DND-41 (cell line): ENCODE measurements around the gene HOXA13.
A peak's percentile ranks its signal among the peaks of the same experiment; 100 is the strongest.

Experiments
- ATAC-seq: fragments of 200-7000 bp; cut with Tn5 transposase; 3 replicates; pipeline ENCODE4 v1.9.1; 2021; ENCODE audit warnings: low read depth; ENCODE audit not compliant: insufficient read depth
- DNase-seq: peaks from one replicate; pipeline ENCODE4 v3.0.0-alpha.2; 2020
- H2AFZ ChIP-seq: 2 replicates; pipeline ENCODE4 v1.6.0; 2012; ENCODE audit warnings: low read depth, low read length
- H3K27ac ChIP-seq: 2 replicates; pipeline ENCODE4 v1.5.1; 2012; ENCODE audit warnings: low read length, inconsistent platforms
- H3K27me3 ChIP-seq: fragments of 200-600 bp; sonication (generic); 2 replicates; pipeline ENCODE4 v1.6.0; 2012; ENCODE audit warnings: low read length, mild to moderate bottlenecking, inconsistent platforms; ENCODE audit not compliant: insufficient read depth, poor library complexity
- H3K36me3 ChIP-seq: 2 replicates; pipeline ENCODE4 v1.5.1; 2012; ENCODE audit warnings: low read length, inconsistent platforms; ENCODE audit not compliant: insufficient read depth
- H3K4me1 ChIP-seq: 2 replicates; pipeline ENCODE4 v1.5.1; 2012; ENCODE audit warnings: mild to moderate bottlenecking, low read length; ENCODE audit not compliant: insufficient read depth
- H3K4me2 ChIP-seq: 2 replicates; pipeline ENCODE4 v1.6.0; 2012; ENCODE audit warnings: mild to moderate bottlenecking, moderate library complexity, low read length, inconsistent platforms; ENCODE audit not compliant: insufficient read depth
- H3K4me3 ChIP-seq, 2 experiments: fragments of 200-600 bp in 1 of 2; shearing (Covaris generic) in 1 of 2; 2 replicates each; pipeline ENCODE4 v1.5.1; 2012 to 2016; ENCODE audit warnings: inconsistent platforms in 2 of 2, low read length in 2 of 2, mild to moderate bottlenecking in 2 of 2, low read depth in 1 of 2, moderate library complexity in 1 of 2
- H3K79me2 ChIP-seq: 2 replicates; pipeline ENCODE4 v1.6.0; 2012; ENCODE audit warnings: low read length, inconsistent platforms; ENCODE audit not compliant: insufficient read depth
- H3K9ac ChIP-seq: 2 replicates; pipeline ENCODE4 v1.6.0; 2012; ENCODE audit warnings: low read depth, mild to moderate bottlenecking, inconsistent platforms, low read length, moderate library complexity
- H3K9me3 ChIP-seq: 2 replicates; pipeline ENCODE4 v1.5.1; 2012; ENCODE audit warnings: low read length, moderate library complexity, mild to moderate bottlenecking, inconsistent platforms; ENCODE audit not compliant: insufficient read depth, severe bottlenecking
- H4K20me1 ChIP-seq: 2 replicates; pipeline ENCODE4 v1.6.0; 2012; ENCODE audit warnings: low read length; ENCODE audit not compliant: insufficient read depth
- EZH2 ChIP-seq: IDR thresholded peaks from 3 replicates; pipeline ENCODE4 v1.6.1; 2012; ENCODE audit warnings: borderline replicate concordance, low read depth, mild to moderate bottlenecking, moderate library complexity, low read length, inconsistent platforms; ENCODE audit not compliant: severe bottlenecking
- TF ChIP-seq, protein P1 (sequence below): IDR thresholded peaks from 2 replicates; pipeline ENCODE4 v1.5.1; 2012; ENCODE audit warnings: borderline replicate concordance, low read length, moderate library complexity, mild to moderate bottlenecking; ENCODE audit not compliant: poor library complexity, severe bottlenecking; ENCODE audit errors: extremely low read depth

Gene HOXA13

DNA sequence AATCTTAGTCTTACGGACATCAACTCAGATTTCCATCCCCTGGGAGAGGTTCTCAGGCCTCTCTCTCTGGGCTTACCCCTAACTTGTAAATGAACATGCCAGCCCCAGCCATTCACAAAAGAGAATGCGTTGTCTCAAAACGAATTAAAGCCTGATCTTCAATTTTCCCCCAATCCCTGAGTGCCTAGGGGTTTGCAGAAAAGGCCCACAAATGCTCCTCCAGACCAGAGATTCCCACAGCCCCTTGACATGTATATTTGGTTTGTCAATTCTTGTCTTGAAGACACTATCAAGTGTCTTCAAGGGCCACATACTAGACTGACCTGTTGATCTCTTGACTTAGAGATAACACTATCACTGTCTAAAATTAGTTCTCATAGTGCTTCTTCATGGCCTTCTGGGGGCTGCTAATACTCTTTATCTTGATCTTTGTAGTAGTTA is 11.9 kb upstream of the HOXA13 start:
- no peaks in the 10 kb centered on the region for H3K79me2 ChIP-seq
- H3K4me2 ChIP-seq, result no peak overlapping the region
- H3K4me1 ChIP-seq, result no peaks in the 10 kb centered on the region
- no peak overlapping the region for H3K9ac ChIP-seq
- no peak overlapping the region for H2AFZ ChIP-seq
- no peak overlapping the region for H3K4me3 ChIP-seq
- TF ChIP-seq, protein P1, sequence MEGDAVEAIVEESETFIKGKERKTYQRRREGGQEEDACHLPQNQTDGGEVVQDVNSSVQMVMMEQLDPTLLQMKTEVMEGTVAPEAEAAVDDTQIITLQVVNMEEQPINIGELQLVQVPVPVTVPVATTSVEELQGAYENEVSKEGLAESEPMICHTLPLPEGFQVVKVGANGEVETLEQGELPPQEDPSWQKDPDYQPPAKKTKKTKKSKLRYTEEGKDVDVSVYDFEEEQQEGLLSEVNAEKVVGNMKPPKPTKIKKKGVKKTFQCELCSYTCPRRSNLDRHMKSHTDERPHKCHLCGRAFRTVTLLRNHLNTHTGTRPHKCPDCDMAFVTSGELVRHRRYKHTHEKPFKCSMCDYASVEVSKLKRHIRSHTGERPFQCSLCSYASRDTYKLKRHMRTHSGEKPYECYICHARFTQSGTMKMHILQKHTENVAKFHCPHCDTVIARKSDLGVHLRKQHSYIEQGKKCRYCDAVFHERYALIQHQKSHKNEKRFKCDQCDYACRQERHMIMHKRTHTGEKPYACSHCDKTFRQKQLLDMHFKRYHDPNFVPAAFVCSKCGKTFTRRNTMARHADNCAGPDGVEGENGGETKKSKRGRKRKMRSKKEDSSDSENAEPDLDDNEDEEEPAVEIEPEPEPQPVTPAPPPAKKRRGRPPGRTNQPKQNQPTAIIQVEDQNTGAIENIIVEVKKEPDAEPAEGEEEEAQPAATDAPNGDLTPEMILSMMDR, result no peak
- TF ChIP-seq EZH2, result no peak
- no peaks in the 10 kb centered on the region for H3K36me3 ChIP-seq
- no peak for DNase-seq
- peaks cover 2% of the 10 kb centered on the region for H3K27me3 ChIP-seq
- no peak overlapping the region for H3K27ac ChIP-seq
- H4K20me1 ChIP-seq, result no peaks in the 10 kb centered on the region
- H3K9me3 ChIP-seq, result no peaks in the 10 kb centered on the region
- no peak for ATAC-seq

DNA sequence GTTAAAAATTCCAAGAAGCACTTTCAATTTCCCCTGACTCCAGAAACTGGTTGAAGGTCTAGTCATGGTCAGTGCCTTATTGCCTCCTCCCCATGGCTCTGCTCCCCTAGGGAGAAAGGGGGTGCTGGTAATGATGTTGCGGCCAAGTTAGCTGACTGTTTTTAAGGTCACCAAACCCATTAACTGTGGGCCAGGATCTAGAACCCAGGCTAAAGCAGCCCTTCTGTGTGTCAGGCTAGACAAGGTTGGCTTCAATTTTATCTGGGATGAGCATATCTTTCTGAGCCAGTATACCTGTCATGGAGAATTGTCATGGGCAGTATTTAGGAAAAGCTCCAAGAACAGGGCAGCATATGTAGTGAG is 11.2 kb upstream of the HOXA13 start:
- no peak for ATAC-seq
- no peaks in the 10 kb centered on the region for H3K79me2 ChIP-seq
- DNase-seq, result no peak
- H3K9ac ChIP-seq, result no peak overlapping the region
- H3K4me1 ChIP-seq, result no peaks in the 10 kb centered on the region
- TF ChIP-seq, protein P1, result no peak
- H2AFZ ChIP-seq, result no peak overlapping the region
- no peak overlapping the region for H3K27ac ChIP-seq
- no peaks in the 10 kb centered on the region for H4K20me1 ChIP-seq
- no peaks in the 10 kb centered on the region for H3K9me3 ChIP-seq
- H3K4me3 ChIP-seq, result no peak overlapping the region
- H3K36me3 ChIP-seq, result no peaks in the 10 kb centered on the region
- H3K27me3 ChIP-seq, result peaks cover 4% of the 10 kb centered on the region
- no peak overlapping the region for H3K4me2 ChIP-seq

GRCh38 chr7:27210441-27211083 is 10.7 kb upstream of the HOXA13 start:
- Histone ChIP-seq H3K4me2 (no peak overlapping the region), H3K27ac (no peak overlapping the region), H3K4me1 (no peaks in the 10 kb centered on the region), H3K9ac (no peak overlapping the region), H3K36me3 (no peaks in the 10 kb centered on the region), H3K9me3 (no peaks in the 10 kb centered on the region), H3K27me3 (peaks cover 9% of the 10 kb centered on the region), H3K4me3 (no peak overlapping the region), H4K20me1 (no peaks in the 10 kb centered on the region), H3K79me2 (no peaks in the 10 kb centered on the region), H2AFZ (no peak overlapping the region)
- ATAC-seq (peak; percentile 47; the same call in 1 of the 3 replicates), DNase-seq (peak; percentile 21)
- no peak for TF ChIP-seq EZH2
- TF ChIP-seq, protein P1, result peak; percentile 56
